A549 (cell line): ENCODE results near the gene TCP11. TPM values are rescaled to one million over a fixed set of nuclear protein-coding genes. Genes with fewer than 3 reads are reported as not detected.

Experiments used
- ATAC-seq, 2 experiments: fragments of 200-7000 bp in 1 of 2; fragments of >200 bp in 1 of 2; cut with Nextera tagmentation in 1 of 2; cut with Tn5 transposase in 1 of 2; 3 replicates each; pipeline versions ENCODE4 v1.8.0 to v1.9.1; 2018 to 2020; ENCODE audit warnings: mild to moderate bottlenecking in 1 of 2, moderate library complexity in 1 of 2
- CTCF ChIA-PET: fragments of 300-600 bp; sonication (Branson Sonifier 250); formaldehyde crosslinking; extraction: SDS; loops from one replicate; lab custom pipeline; 2021; ENCODE audit warnings: antibody characterized with exemption, inconsistent platforms; lab: Yijun Ruan, JAX
- POLR2A ChIA-PET: fragments of 350-600 bp; formaldehyde crosslinking; extraction: SDS; loops from one replicate; lab custom pipeline; 2021; ENCODE audit warnings: antibody characterized with exemption, inconsistent platforms; lab: Yijun Ruan, JAX
- DNase-seq, 2 experiments: peaks; one replicate each; pipeline versions ENCODE4 v3.0.0 to v3.0.0-alpha.2; 2011 to 2016; ENCODE audit warnings: low read depth in 1 of 2, low spot score in 1 of 2
- FAIRE-seq: peaks from 2 replicates; lab custom pipeline; 2011; peaks lifted over from hg19 to GRCh38; lab: Jason Lieb, UNC
- H3K27ac ChIP-seq, 2 experiments: fragments of >200 bp; sonication (Bioruptor Twin); formaldehyde crosslinking; 3 replicates each; pipeline ENCODE4 v1.5.1; 2016 to 2017
- H3K4me1 ChIP-seq: fragments of >200 bp; sonication (Bioruptor Twin); formaldehyde crosslinking; 3 replicates; pipeline ENCODE4 v1.6.1; 2016
- H3K4me2 ChIP-seq: fragments of >200 bp; sonication (Bioruptor Twin); formaldehyde crosslinking; 3 replicates; pipeline ENCODE4 v1.6.1; 2016
- H3K4me3 ChIP-seq: fragments of >200 bp; sonication (Bioruptor Twin); formaldehyde crosslinking; 3 replicates; pipeline ENCODE4 v1.5.1; 2016
- H3K9me3 ChIP-seq: fragments of >200 bp; sonication (Bioruptor Twin); formaldehyde crosslinking; 3 replicates; pipeline ENCODE4 v1.6.1; 2016
- CBX2 ChIP-seq: fragments of 200-600 bp; sonication (generic); IDR thresholded peaks from 2 replicates; pipeline ENCODE4 v1.6.1; 2016; ENCODE audit warnings: low read depth, mild to moderate bottlenecking, borderline replicate concordance
- CEBPB ChIP-seq, 2 experiments: fragments of >200 bp in 1 of 2; sonication (Bioruptor Twin) in 1 of 2; formaldehyde crosslinking in 1 of 2; IDR thresholded peaks; 2 replicates each; pipeline ENCODE4 v1.6.1; 2012 to 2016
- CHD4 ChIP-seq: fragments of 200-600 bp; sonication (generic); IDR thresholded peaks from 2 replicates; pipeline ENCODE4 v1.6.1; 2016; ENCODE audit warnings: antibody characterized with exemption, mild to moderate bottlenecking, borderline replicate concordance
- E2F6 ChIP-seq: IDR thresholded peaks from 2 replicates; pipeline ENCODE4 v1.6.1; 2012; ENCODE audit warnings: low read depth, borderline replicate concordance
- EP300 ChIP-seq, 2 experiments: fragments of >200 bp; sonication (Bioruptor Twin); formaldehyde crosslinking; IDR thresholded peaks; 2 replicates in 1 of 2; 3 replicates in 1 of 2; pipeline ENCODE4 v1.6.1; 2016 to 2017
- FOSB ChIP-seq: fragments of 250-450 bp; sonication (Bioruptor Pico); IDR thresholded peaks from 2 replicates; pipeline ENCODE4 v1.5.0; 2020; ENCODE audit warnings: mild to moderate bottlenecking, moderate library complexity
- HES2 ChIP-seq: fragments of >200 bp; sonication (Bioruptor Twin); formaldehyde crosslinking; IDR thresholded peaks from 2 replicates; pipeline ENCODE4 v1.6.1; 2016
- HEYL ChIP-seq: fragments of 250-450 bp; sonication (Bioruptor Pico); IDR thresholded peaks from 2 replicates; pipeline ENCODE4 v1.8.0; 2021; ENCODE audit warnings: mild to moderate bottlenecking, moderate library complexity
- HOXA7 ChIP-seq: fragments of 250-450 bp; sonication (Bioruptor Pico); IDR thresholded peaks from 2 replicates; pipeline ENCODE4 v1.5.0; 2020; ENCODE audit warnings: mild to moderate bottlenecking, moderate library complexity
- HOXB5 ChIP-seq: fragments of 250-450 bp; sonication (Bioruptor Pico); IDR thresholded peaks from 2 replicates; pipeline ENCODE4 v1.5.0; 2020; ENCODE audit warnings: mild to moderate bottlenecking, moderate library complexity
- KDM5A ChIP-seq: fragments of 200-600 bp; sonication (generic); IDR thresholded peaks from 2 replicates; pipeline ENCODE4 v1.6.1; 2016; ENCODE audit warnings: antibody characterized with exemption, mild to moderate bottlenecking
- MAFK ChIP-seq: fragments of 450-650 bp; IDR thresholded peaks from 2 replicates; pipeline ENCODE4 v1.6.1; 2014; ENCODE audit not compliant: partially characterized antibody
- NPAS2 ChIP-seq: fragments of 250-450 bp; sonication (Bioruptor Pico); IDR thresholded peaks from 2 replicates; pipeline ENCODE4 v1.8.0; 2022; ENCODE audit warnings: mild to moderate bottlenecking, moderate library complexity, borderline replicate concordance
- NR3C1 ChIP-seq: fragments of >200 bp; sonication (Bioruptor Twin); formaldehyde crosslinking; IDR thresholded peaks from 3 replicates; pipeline ENCODE4 v1.6.1; 2017
- RAD21 ChIP-seq, 2 experiments: fragments of >200 bp in 1 of 2; sonication (Bioruptor Twin) in 1 of 2; formaldehyde crosslinking in 1 of 2; IDR thresholded peaks in 1 of 2; conservative IDR thresholded peaks in 1 of 2; 2 replicates in 1 of 2; 3 replicates in 1 of 2; pipeline ENCODE4 v1.6.1; 2012 to 2018; ENCODE audit warnings: inconsistent platforms in 1 of 2
- RARB ChIP-seq: fragments of 250-450 bp; sonication (Bioruptor Pico); IDR thresholded peaks from 2 replicates; pipeline ENCODE4 v1.8.0; 2021; ENCODE audit warnings: mild to moderate bottlenecking, moderate library complexity
- REST ChIP-seq: fragments of 200-600 bp; sonication (generic); IDR thresholded peaks from 2 replicates; pipeline ENCODE4 v1.6.1; 2016; ENCODE audit warnings: antibody characterized with exemption, mild to moderate bottlenecking, moderate library complexity
- RFX5 ChIP-seq: fragments of 450-650 bp; IDR thresholded peaks from 2 replicates; pipeline ENCODE4 v1.7.1; 2014; ENCODE audit warnings: antibody characterized with exemption, mild to moderate bottlenecking, moderate library complexity
- RNF2 ChIP-seq: fragments of 200-600 bp; sonication (generic); IDR thresholded peaks from 2 replicates; pipeline ENCODE4 v1.6.1; 2016; ENCODE audit warnings: low read depth, mild to moderate bottlenecking, antibody characterized with exemption, moderate library complexity, borderline replicate concordance
- SMC3 ChIP-seq: fragments of >200 bp; sonication (Bioruptor Twin); formaldehyde crosslinking; IDR thresholded peaks from 3 replicates; pipeline ENCODE4 v1.6.1; 2018; ENCODE audit warnings: inconsistent platforms
- ZFP36 ChIP-seq: fragments of 450-650 bp; IDR thresholded peaks from 2 replicates; pipeline ENCODE4 v1.6.1; 2014; ENCODE audit warnings: borderline replicate concordance; ENCODE audit not compliant: partially characterized antibody
- WGBS: methylation state at CpG from one replicate; pipeline ENCODE4 v1.1.6; 2017; ENCODE audit errors: missing lambda C conversion rate; 5-methylcytosine and 5-hydroxymethylcytosine counted together
- polyA plus RNA-seq, 4 experiments: library from polyadenylated mRNA; depleted of rRNA in 3 of 4; stranded (reverse); fragments of >200 nt; fragmentation: RNase III in 1 of 4; extraction: RNeasy Plus Mini Kit Qiagen cat#74134 plus additional on column Dnase treatment in 1 of 4; gene quantifications; 2 replicates in 3 of 4; 3 replicates in 1 of 4; pipeline ENCODE4 v1.2.3, GENCODE V29; 2011 to 2017
- TF ChIP-seq, protein P1 (sequence below): fragments of 150-350 bp; IDR thresholded peaks from 2 replicates; pipeline ENCODE4 v1.6.1; 2014; ENCODE audit warnings: low read depth, mild to moderate bottlenecking, low read length
- TF ChIP-seq, protein P2 (sequence below): fragments of 250-450 bp; sonication (Bioruptor Pico); IDR thresholded peaks from 2 replicates; pipeline ENCODE4 v1.5.0; 2020; ENCODE audit warnings: low read depth, mild to moderate bottlenecking, moderate library complexity
- TF ChIP-seq, protein P3 (sequence below): fragments of >200 bp; sonication (Bioruptor Twin); formaldehyde crosslinking; IDR thresholded peaks from 3 replicates; pipeline ENCODE4 v1.6.1; 2016

Gene TCP11
- polyA plus RNA-seq, 2 of the 4 experiments (the other 2 are of a cell fraction): 0.06 TPM; not detected in 1

DNA sequence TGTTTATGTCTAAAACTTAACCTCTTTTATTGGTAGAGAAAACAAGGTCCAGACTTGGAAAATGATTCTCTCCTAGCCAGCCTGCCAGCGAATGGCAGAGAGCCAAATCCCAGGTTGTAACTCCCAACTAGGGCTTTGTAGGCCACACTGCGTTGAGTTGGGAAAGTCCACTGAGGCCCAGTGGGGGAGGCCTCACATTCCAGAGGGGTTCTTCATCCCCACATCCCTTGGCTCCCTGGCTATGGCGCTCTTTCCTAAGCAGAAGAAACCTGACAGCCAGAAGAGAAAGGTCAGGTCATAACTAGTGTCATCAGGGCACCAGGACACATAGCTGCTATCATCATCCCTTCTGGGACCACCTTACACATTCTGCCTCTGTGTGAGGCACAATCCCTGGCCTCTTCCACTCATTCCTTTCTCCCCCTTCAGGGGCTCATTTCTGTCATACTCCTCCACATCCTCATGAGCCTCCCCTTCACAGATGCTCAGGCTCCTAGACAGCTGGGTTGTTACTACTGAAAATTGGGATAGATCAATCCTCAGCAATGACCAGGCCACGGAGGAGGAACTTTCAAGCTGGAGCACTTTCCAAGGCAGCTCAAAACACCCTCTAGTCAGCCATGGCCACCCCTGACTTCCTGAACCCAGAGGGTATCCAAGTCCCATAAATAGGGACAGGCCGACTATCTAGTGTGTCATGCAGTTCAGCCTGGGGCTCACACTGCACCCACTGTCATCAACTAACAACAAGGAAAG is 48.6 kb downstream of the TCP11 start:
- FAIRE-seq: no peak
- no peak overlapping the region for H3K4me2 ChIP-seq
- POLR2A ChIA-PET: no interaction called here

DNA sequence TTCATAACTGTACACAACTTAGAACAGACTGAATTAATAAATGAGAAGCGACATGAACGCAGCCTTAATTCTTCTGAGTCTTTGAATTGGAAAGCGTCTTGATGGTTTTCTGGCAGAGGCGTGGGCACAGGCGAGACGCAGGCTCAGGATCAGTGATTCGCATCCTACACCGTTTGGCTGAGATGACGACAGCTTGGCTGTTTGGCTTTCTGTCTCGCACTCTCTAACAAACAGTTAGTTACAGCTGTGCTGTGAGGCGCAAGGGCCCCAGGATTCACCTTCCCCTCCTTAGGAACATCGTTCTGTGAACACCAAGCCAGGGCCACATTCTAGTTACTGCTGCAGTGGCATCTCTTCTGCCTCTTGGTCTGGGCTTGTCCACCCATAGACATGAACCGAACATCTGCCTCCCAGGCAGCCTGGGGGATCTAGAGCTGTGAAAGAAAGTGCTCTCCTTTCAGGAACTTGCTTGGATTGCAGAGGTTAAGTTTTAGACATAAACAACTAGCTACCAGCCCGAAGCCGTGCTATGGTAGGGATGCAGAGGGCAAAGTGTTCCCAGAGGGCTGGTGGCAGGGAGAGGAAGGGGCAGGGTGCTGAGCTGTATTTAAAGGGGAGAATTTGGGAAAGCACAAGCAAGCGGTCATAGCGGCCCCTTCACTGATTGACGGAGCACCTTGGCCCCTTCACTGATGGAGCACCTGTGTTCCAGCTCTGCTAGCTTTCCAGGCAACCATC is 49.6 kb downstream of the TCP11 start:
- 89% methylated on average over 18 of the region's 18 CpGs for WGBS
- POLR2A ChIA-PET: no interaction called here
- no peak for ATAC-seq

More for the DNA sequence above, 48.6 kb downstream of the TCP11 start:
- peaks cover 28% of the 10 kb centered on the region for H3K4me1 ChIP-seq
- H3K4me3 ChIP-seq: no peak overlapping the region
- H3K27ac ChIP-seq: no peak overlapping the region
- CTCF ChIA-PET: interaction anchor here (1.3 kb wide), 1 partner anchor 113 kb away, joined by 3 read pairs; no protein-coding TSS in a partner anchor
- ATAC-seq (no peak), DNase-seq (no peak)
- no peak for TF ChIP-seq NPAS2
- no peak for TF ChIP-seq KDM5A
- no peak for TF ChIP-seq HES2
- TF ChIP-seq RAD21 (conservative IDR thresholded peaks at IDR 0.05 in 1 of 2, IDR thresholded peaks at IDR 0.05 in 1 of 2): no peak
- TF ChIP-seq HEYL (CRISPR knock-in tag): no peak
- TF ChIP-seq RFX5: no peak
- no peaks in the 10 kb centered on the region for H3K9me3 ChIP-seq
- WGBS: 68% methylated on average over 4 of the region's 5 CpGs

More for the DNA sequence above, 49.6 kb downstream of the TCP11 start:
- no peak overlapping the region for H3K4me2 ChIP-seq
- peaks cover 17% of the 10 kb centered on the region for H3K4me1 ChIP-seq
- no peak overlapping the region for H3K27ac ChIP-seq
- CTCF ChIA-PET: interaction anchor here (1.6 kb wide), 1 partner anchor 48 kb away, joined by 5 read pairs; no protein-coding TSS in a partner anchor
- H3K9me3 ChIP-seq: no peaks in the 10 kb centered on the region
- FAIRE-seq: no peak
- no peak for TF ChIP-seq REST
- TF ChIP-seq HOXB5 (CRISPR knock-in tag): no peak
- TF ChIP-seq FOSB (CRISPR knock-in tag): no peak
- no peak for TF ChIP-seq CEBPB (IDR thresholded peaks at IDR 0.05)
- TF ChIP-seq, protein P1, sequence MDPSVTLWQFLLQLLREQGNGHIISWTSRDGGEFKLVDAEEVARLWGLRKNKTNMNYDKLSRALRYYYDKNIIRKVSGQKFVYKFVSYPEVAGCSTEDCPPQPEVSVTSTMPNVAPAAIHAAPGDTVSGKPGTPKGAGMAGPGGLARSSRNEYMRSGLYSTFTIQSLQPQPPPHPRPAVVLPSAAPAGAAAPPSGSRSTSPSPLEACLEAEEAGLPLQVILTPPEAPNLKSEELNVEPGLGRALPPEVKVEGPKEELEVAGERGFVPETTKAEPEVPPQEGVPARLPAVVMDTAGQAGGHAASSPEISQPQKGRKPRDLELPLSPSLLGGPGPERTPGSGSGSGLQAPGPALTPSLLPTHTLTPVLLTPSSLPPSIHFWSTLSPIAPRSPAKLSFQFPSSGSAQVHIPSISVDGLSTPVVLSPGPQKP: no peak
- no peak for TF ChIP-seq EP300 (IDR thresholded peaks at IDR 0.05)
- TF ChIP-seq RNF2: no peak
- TF ChIP-seq, protein P2, sequence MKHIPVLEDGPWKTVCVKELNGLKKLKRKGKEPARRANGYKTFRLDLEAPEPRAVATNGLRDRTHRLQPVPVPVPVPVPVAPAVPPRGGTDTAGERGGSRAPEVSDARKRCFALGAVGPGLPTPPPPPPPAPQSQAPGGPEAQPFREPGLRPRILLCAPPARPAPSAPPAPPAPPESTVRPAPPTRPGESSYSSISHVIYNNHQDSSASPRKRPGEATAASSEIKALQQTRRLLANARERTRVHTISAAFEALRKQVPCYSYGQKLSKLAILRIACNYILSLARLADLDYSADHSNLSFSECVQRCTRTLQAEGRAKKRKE (CRISPR knock-in tag): no peak
- TF ChIP-seq ZFP36: no peak
- TF ChIP-seq CHD4: no peak
- no peak for TF ChIP-seq CBX2
- no peak for TF ChIP-seq SMC3
- no peak for TF ChIP-seq NPAS2
- no peak for TF ChIP-seq HOXA7 (CRISPR knock-in tag)
- TF ChIP-seq, protein P3, sequence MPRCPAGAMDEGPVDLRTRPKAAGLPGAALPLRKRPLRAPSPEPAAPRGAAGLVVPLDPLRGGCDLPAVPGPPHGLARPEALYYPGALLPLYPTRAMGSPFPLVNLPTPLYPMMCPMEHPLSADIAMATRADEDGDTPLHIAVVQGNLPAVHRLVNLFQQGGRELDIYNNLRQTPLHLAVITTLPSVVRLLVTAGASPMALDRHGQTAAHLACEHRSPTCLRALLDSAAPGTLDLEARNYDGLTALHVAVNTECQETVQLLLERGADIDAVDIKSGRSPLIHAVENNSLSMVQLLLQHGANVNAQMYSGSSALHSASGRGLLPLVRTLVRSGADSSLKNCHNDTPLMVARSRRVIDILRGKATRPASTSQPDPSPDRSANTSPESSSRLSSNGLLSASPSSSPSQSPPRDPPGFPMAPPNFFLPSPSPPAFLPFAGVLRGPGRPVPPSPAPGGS: no peak
- no peak for TF ChIP-seq RARB (CRISPR knock-in tag)
- no peak for TF ChIP-seq NR3C1
- TF ChIP-seq E2F6: no peak
- no peak for TF ChIP-seq MAFK
- TF ChIP-seq HEYL (CRISPR knock-in tag): no peak
- TF ChIP-seq, all 56 proteins: peak for 0
- H3K4me3 ChIP-seq: no peak overlapping the region
- DNase-seq: no peak
